GM15510 (cell line): Measurements from ENCODE around the gene OTOS.

Experiments
- POLR2A ChIP-seq: IDR thresholded peaks from 3 replicates; pipeline ENCODE4 v1.6.1; 2011; ENCODE audit warnings: borderline replicate concordance; ENCODE audit not compliant: insufficient read length; ENCODE audit errors: extremely low read depth

The OTOS gene

DNA sequence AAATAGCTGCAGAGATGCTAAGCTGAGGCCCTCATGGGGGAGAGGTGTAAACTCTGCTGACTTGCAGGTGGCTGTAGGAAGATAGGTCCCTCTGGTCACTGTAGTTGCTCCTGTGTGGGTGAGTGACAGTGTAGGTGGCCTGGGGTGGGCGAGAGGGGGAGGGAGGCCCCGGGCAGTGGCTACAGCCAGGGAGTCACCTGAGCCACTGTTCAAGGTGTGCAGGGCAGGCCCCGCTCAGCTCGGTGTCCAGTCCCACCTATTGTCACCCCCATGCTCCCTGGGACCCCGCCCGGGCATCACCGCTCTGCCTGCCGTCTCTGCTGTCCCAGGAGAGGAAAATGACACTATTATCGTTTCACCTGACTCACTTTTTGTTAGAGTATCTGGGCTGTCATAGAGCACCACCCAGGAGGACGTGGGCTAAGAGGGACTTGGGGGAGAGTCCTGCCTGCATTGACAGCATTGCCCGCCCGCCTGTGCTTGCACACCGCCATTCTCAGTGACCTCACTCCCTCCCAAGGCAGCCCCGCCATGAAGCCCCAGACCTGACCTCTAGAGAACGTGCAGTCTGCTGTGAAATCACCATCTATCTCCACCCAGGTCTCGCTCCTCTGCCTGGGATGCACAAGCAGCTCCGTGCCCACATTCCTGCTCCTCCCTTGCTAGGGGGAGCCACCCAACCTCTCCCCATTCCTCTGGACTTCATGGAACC lies 33.5 kb downstream of the OTOS start:
- no peak for TF ChIP-seq POLR2A

DNA sequence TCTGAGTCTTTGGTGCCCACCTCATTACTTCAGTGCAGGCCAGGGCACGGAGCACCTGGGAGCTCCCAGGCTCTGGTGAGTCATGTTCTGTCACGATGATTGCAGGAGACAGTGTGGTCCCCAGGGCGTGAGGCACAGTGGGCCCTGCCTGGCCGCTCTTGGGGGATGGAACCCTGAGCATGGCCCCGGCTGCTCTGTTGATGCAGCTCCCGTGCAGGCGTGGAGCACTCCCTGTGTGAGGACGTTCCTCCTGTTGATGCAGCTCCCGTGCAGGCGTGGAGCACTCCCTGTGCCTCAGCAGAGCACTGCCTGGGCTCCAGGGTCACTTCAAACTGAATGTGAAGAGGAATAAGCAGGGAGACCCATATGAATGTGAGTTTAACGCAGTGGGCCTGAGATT lies 34.5 kb downstream of the OTOS start:
- no peak for TF ChIP-seq POLR2A

DNA sequence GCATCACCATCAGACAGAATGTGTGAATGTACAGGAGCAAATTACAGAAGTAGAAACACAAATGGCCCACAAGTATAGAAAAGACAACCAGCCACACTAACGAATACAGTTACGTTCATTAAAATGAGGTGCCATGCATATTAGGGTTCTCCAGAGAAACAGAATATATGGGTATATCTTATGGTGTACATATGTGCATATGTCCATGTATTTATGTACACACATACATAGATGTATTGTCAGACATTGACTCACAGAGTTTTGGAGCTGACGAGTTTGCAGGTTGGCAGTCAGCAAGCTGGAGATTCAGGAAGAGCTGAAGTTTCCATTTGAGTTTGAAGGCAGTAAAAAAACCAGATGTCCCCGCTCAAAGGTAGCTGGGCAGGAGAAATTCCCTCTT lies 37.3 kb downstream of the OTOS start:
- no peak for TF ChIP-seq POLR2A

DNA sequence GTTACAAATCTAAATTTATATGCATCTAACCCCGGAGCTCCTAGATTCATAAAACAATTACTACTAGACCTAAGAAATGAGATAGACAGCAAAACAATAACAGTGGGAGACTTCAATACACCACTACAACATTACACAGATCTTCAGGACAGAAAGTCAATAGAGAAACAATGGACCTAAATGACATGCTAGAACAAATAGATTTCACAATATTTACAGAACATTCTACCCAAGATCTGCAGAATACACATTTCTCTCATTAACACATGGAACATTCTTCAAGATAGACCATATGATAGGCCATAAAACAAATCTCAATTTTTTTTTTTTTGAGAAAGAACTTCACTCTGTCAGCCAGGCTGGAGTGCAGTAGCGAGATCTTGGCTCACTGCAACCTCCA lies 42.1 kb downstream of the OTOS start:
- no peak for TF ChIP-seq POLR2A

DNA sequence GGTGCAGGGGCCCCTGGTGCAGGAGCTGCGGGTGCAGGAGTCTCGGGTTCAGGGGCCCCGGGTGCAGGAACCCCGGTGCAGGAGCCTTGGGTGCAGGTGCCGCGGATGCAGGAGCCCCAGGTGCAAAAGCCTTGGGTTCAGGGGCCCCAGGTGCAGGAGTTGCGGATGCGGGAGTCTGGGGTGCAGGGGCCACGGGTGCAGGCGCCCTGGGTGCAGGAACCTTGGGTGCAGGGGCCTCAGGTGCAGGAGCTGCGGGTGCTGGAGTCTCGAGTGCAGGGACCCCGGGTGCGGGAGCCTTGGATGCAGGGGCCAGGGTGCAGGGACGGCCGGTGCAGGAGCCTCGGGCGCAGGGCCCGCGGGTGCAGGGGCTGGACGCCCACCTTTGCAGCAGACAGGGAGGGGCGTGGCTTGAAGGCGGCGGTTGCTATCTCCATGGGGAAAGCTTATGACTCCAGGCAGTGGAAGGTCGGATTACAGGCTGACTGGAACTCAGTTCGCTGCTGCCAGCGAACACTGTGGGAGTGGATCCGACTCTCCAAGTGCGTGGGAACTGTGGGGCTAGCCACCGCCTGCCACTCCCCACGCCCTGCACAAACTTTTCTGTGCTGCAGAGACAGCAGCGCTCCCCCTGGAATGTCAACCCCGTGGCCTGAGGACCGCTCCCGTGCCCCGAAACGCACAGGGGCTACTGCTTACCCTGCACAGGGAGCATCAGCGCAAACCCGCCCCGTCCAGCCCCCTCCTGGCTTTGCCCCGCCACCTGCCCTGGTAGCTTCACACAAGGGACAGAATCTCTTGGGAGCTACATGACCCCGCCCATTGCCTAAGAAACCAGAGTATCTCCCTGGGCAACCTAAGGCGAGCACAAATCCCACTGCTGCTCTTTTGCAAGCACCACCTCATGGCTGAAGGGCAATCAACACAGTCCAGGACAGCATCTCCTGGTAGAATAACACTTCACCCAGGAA lies 44.6 kb downstream of the OTOS start:
- no peak for TF ChIP-seq POLR2A

DNA sequence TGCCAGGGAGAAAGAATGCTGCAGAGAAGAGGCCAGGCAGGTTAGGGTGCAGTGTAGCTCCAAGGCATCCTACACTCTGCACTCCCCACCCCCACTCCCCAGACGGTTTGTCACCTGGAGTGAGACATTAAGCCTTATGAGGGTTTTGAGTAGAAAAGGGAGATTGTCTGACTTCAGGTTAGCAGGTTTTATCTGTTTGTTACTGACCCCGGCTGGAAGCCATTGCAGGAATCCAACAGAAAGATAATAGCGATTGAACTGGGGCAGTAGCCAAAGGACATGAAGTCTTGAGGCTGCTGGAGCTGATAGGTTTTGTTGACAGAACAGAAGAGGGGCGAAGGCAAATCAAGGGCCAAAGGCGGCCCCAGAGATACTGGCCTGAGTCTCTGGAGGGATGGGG lies 51.2 kb downstream of the OTOS start:
- TF ChIP-seq POLR2A: no peak
